GM04504 (cell line): ENCODE measurements around the gene C2CD3.
"Not testable (repeated sequence)": the region's sequence is repeated elsewhere in the genome, so short reads cannot be mapped to it uniquely, and the experiment has no call there.

Source experiments
- DNase-seq: peaks from one replicate; pipeline ENCODE4 v3.0.0-alpha.2; 2012; ENCODE audit warnings: low read depth

The C2CD3 gene

DNA sequence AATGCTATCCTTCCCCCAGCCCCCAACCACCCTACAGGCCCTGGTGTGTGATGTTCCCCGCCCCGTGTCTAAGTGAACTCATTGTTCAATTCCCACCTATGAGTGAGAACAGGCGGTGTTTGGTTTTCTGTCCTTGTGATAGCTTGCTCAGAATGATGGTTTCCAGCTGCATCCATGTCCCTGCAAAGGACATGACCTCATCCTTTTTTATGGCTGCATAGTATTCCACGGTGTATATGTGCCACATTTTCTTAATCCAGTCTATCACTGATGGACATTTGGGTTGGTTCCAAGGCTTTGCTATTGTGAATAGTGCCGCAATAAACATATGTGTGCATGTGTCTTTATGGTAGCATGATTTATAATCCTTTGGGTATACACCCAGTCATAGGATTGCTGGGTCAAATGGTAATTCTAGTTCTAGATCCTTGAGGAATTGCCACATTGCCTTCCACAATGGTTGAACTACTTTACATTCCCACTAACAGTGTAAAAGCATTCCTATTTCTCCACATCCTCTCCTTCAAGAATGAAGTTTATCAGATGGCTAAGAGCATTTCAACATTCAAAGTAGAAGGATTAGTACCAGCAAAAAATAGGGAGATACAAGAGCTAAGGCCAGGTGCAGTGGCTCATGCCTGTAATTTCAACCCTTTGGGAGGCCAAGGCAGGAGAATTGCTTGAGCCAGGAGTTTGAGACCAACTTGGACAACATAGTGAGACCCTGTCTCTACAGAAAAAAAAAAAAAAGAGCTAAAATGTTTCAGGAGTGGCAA, 50.4 kb downstream of the C2CD3 start:
- not testable (repeated sequence) for DNase-seq

DNA sequence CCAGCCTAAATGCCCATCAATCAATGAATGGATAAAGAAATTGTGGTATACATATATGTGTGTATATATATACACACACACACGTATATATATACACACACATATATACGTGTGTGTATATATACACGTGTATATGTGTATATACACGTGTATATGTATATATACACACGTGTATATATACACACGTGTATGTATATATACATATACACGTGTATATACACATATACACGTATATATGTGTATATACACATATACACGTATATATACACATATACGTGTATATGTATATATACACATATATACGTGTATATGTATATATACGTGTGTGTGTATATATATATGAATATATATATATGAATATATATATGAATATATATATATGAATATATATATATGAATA, 54.1 kb downstream of the C2CD3 start:
- DNase-seq: no peak

DNA sequence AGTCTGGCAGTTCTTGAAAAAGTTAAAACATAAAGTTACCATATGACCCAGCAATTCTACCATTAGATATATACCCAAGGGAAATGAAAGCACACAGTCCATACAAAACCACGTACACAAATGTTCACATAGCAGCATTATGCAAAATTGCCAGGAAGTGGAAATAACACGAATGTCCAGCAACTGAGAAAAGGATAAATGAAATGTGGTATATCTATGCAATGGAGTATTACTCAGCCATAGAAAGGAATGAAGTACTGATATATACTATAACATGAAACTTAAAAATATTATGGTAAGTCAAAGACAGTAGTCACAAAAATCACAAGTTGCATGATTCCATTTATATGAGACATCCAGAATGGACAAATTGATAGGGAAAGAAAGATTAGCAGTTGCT, 57.9 kb downstream of the C2CD3 start:
- no peak for DNase-seq

DNA sequence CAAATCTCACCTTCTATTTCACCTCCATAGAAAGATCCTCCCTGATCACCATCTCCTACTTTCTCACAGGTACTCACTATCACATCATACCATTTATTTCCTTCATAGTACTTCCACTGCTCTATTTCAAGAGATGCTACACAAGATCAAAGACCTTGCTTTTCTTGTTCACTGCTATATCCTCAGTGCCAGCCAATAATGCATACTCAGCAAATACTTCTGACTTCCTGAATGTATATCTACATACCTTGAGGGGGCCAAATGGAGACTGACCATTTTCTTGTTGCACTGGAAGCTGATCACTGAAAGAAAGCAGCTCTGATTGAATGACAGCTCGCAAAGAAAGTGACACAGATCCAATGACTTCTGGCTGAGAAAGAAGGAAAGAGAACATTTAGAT, 64.7 kb downstream of the C2CD3 start:
- DNase-seq: no peak

DNA sequence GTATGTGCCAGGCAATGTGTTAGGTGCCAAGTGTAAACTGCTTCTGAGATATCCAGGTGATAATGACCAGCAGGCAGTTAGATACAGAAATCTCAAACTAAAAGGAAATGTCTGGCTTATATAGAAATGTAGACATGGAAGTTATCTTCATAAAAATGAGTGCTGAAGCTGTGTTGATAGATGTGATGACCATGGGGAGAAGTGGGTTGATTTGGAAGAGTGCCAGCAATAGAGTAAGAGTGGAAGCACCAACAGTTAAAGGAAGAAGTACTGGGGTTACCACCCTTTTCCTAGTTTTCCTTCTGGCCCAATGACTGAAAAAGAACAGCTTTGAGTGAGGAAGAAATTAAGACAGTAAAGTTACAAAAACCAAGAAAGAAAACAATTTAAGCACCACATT, 68.5 kb downstream of the C2CD3 start:
- no peak for DNase-seq

DNA sequence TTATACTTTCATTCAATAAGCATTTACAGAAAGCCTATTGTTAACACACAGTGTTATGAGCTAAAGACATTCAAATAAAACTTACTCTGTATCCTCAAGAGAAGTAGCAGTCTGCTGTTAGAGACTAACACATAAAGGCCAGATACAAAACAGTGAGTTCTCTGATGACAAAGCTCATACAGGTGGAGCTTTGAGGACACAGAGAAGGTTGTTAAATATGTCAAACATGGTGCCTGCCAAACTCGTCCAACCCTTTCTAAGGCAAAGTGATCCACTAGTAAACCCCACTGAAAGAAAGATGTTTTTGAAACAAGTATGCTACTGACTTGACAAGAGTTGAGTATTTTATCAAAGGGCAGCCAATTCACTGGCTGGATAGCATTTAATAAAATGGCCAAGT, 70.1 kb downstream of the C2CD3 start:
- DNase-seq: no peak

DNA sequence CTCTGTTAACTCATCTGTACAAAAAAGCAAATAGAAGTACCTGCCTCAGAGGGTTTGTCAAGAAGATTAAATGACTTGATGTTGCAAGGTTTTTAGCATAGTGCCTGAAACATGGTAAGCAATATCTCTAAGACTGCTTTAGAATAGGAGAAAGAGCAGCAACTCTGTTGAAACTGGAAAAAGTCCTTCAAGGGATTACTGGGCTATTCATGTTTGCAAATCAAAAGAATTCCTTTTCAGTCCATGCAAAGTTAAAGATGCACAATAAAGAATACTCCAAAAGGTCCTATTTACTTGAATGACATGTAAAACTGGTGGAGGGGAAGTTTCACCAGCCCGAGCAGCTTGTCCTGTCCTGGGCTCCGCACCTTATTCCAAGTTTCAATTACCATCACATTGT, 70.6 kb downstream of the C2CD3 start:
- no peak for DNase-seq

DNA sequence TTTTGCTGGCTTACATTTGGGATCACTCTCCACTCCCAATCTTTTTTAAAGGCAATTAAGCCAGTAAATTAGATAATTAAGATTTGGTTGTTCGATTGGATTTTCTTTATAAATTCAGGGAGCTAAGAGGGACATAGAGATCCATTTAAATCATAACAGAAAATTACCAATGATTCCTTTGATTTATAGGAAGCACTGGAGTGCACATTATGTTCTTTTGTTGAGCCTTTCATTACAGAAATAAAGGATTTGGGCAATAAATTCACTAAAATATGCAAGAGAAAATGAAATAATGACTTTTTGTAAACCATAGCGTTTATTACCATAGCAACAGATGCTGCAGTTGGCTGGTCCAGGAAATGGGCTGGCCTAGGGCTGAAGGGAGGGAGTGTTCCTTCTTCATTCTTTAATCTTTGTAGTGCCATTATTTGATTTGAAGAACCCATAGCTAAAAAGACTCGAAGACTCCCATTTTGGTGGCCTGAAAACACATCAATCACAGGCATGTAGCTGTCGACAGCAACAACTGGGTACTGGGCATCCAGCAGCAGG, 73.0 kb downstream of the C2CD3 start:
- no peak for DNase-seq

DNA sequence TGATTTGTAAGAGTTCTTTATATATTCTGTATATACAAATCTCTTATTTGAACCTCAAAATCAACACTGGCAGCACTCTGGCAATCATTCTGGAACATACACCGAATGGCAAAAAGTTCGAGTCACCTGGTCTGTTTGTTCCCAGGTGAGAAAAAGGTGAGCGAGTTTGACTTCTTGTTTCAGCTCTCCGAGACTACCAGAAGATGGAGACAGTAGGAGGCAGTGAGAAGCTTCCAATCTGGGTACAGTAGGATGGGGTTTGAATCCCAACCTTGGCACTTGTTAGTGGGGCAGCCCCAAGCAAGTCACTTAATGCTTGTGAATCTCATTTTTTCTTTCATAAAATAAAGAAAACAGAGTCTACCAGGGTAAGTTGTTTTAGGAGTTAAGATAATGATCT, 76.4 kb downstream of the C2CD3 start:
- no peak for DNase-seq

DNA sequence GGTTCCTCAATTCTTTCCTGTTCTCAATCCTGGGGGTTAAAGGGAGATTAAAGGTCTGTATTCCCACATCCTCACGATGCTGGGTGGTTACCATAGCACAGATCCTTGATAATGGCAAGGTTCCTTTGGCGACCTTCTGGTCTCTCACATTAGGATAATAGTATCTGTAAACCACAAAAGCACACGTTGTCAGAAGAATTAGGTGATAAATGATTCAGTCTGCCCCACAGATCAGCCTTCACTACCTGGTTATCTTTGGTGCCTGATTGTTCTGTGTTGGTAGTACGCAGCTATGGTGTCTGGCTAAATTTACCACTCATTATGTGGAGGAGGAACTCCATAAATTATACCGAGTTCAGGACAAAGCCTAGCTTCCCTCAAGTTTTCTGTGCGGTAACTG, 78.4 kb downstream of the C2CD3 start:
- DNase-seq: no peak

DNA sequence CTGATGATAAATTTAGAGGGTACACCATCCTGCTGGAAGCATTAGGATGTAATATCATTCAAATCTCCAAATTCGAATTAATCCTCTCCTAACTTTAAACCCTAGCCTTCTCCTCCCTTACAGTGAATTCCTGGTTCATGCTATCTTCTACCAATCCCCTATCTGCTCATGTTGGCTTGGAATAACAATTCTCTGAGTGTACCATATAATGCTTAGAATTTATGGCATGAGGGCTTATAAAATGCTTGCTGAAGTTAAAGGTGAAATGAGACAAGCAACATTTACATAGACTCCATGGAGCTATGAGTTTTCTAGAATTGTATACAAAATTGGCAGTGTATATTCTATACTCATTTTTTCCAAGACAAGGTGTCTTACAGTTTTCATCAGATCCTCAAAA, 79.3 kb downstream of the C2CD3 start:
- no peak for DNase-seq

DNA sequence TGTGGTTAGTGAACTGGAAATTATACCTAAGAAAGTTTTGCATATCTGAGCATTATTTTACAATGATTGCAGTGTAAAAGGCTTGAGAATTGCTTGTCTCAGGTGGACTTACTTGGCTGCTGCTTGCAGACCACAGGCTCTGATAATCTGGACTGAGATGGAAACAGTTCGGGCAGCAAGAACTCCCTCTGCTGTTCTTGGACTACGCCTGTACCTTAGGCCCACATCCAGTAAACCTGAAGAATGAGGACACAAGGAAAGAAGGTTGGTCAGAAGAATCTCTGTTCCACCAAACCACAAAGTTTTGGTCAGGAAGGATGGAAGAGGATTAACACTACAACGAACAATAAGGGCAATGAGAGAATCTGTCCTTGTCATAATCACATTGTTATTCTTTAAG, 80.1 kb downstream of the C2CD3 start:
- DNase-seq: no peak

DNA sequence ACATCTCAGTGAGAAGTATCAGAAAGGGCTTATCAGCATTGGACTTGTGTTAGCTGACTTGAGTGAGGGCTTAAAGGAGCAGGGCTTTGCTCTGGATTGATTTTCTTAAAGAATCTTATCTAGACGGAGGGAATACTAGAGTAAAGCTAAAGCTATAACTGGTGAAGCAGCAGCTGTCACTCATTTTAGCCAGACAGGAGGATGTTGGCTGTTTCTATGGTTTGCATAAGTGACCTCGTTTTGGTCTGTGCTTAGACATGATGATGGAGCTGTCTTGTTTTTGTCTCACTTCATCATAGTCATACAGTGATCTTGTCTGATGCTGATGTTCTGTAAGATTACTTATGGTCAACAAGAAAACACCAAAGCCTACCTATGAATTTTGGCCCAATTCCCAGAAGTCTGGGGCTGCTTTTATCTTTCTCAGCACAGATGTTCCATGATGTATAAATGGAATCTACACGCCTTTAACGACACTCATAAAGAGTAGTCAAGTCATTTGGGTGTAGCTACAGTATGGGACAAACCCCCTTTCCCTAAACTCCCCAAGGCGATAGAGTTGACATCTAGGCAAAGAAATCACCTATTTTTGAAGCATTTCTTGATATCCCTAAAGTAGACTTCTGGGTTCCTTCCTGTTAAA, 84.4 kb downstream of the C2CD3 start:
- DNase-seq: no peak

DNA sequence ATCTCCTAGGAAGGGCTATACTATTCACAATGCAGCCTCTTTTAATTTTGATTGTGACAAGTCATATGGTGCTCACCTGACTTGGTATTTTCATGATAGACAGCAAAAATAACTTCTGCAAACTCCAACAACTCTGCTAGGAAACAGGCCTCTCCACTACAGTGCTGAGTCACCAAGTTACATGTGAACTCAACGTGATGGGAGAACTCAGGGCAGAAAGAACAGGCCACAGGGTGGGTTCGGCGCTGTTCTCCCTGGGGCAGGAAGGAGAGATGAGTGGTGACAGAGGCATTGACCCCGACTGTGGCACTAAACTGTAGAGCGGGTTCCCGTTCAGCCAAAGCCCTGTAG, 85.3 kb downstream of the C2CD3 start:
- DNase-seq: no peak

DNA sequence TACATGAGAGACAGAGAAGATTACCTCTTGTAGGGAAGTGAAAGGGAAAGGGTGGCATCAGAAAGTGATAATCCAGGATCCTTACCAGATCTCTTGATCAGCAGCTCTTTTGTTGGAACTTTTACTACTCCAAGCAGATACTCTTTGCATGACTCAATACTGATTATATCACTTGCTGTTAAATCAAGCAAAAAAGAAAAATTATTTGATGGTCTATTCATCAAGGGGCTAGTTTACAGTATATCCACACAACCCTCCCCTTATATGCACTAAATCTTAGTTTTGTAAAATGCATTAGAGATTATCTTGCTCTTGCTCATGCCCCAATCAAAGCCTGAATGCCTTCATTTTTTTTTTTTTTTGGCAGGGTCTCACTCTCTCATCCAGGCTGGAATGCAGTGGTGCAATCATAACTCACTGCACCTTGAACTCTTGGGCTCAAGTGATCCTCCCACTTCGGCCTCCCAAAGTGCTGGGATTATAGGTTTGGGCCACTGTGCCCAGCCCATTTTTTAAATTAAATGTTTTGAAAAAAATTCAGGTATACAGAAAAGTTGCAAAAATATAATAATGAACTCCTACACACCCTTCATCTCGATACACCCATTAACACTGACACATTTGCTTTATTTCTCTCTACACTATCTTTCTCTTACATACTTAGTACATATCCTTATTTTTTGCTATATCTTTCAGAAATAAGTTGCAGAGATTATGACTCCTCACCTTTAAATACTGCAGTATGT, 85.8 kb downstream of the C2CD3 start:
- no peak for DNase-seq

DNA sequence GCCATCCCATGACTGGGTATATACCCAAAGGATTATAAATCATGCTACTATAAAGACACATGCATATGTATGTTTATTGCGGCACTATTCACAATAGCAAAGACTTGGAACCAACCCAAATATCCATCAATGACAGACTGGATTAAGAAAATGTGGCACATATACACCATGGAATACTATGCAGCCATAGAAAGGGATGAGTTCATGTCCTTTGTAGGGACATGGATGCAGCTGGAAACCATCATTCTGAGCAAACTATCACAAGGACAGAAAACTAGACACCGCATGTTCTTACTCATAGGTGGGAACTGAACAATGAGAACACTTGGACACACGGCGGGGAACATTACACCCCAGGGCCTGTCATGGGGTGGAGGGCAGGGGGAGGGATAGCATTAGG, 86.9 kb downstream of the C2CD3 start:
- not testable (repeated sequence) for DNase-seq

DNA sequence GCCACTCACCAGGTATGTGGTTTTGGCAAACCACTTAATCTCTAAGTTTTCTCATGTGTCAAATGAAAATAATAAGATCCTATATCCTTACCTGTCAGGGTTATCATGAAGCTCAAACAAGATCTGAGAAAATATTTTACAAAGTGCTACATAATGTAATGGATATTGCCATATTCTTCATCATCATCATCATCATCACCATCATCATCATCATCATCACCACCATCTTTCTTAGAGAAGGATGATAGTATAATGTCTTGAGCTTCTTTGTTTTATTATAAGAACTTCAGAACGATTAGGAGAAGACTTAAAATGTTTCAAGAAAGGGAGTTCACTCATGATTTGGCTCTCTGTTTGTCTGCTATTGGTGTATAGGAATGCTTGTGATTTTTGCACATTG, 89.4 kb downstream of the C2CD3 start:
- no peak for DNase-seq

DNA sequence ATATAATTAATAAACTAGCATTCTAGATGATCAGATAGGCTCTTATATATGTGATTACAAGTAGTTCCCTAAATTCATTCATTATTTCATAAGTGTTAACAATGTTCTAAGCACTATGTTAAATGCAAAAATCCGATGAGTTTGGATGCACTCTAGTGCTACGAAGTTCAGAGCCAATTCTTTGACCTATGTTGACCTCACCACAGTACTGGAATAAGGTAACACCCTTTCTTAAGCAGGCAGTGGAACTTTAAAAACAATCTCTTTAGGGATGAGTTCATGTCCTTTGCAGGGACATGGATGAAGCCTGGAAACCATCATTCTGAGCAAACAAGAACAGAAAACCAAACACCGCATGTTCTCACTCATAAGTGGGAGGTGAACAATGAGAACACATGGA, 93.6 kb downstream of the C2CD3 start:
- no peak for DNase-seq

DNA sequence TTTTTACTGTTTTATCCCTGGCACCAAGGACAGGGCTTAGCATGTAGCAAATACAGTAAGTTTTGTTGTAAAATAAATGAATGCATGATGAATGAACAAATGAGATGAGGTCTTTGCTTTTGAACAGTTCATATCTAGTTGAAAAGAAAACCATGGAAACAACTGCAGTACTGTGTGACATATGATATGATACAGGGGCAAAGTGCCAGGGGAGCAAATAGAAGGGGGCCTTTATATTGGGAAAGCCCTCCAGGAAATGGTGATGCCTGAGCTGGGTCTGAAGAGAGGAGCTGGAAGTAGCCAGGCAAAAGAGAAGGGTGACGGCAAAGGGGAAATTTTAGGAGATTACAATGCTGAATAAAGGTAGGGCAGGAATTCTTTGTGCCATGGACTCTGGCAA, 98.1 kb downstream of the C2CD3 start:
- no peak for DNase-seq

DNA sequence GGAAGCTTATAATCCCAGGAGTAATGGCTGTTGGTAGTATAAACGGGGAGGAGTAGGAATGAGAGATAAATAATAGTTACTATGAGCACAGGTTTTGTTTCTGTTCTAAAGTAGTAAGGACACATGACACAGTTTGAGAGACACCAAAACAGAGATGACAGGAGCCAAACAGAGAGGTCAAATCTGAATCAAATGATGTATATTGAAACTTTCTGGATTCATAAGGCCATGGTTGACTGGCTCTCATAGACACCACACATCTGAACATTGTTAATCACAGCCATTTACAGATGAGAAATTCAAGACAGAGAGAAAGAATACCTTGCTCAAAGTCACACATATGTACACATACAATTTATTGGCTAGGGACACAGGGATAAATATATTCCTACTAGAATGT, 98.5 kb downstream of the C2CD3 start:
- DNase-seq: no peak

DNA sequence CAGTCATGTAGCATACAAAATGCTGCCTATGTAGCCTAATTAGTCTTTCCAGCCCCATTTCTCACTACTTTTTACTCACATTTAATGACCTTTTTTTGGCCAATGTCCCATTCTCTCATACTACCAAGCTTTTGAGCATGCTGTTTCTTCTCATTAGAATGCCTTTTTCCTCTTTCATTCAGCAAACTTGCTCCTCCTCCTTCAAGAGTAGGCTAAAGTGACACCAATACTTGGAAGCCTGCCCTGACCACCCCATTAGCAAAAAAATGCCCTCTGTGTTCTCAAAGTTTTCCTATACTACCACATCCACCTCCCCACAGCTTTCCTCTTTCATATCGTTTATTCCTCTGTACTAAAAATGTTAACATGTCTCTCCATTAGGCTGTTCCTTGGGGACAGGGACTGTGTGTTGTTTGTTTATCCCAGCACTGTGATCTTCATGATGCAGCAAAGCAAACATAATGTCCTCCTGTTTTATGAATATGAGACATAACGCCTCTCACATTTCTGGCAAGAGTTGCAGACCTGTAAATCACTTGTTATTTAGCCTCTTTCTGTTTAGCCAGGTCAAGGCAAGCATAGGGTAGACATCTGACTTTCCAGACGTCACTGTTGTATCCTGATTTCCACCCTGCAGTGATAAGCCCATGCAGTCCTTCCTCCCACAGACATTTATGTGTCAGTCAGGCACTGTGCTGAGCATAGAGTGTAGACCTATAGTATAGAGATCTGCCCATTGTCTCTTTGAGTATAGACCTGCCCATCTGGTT, 99.9 kb downstream of the C2CD3 start:
- DNase-seq: no peak
